Right ventricle myocardium inferior (tissue), 1 donor: ENCODE measurements around the gene MNAT1. TPM values are rescaled to one million over a fixed set of nuclear protein-coding genes. Genes with fewer than 3 reads are reported as not detected.
A peak's percentile ranks its signal among the peaks of the same experiment; 100 is the strongest.
"Not testable (repeated sequence)": the region's sequence is repeated elsewhere in the genome, so short reads cannot be mapped to it uniquely, and the experiment has no call there.

Experiments
- ATAC-seq: fragments of 200-7000 bp; cut with Tn5 transposase; one replicate; pipeline ENCODE4 v1.9.1; 2020; ENCODE audit warnings: mild to moderate bottlenecking, moderate library complexity
- DNase-seq: peaks from one replicate; pipeline ENCODE4 v3.0.0; 2021; ENCODE audit errors: missing footprints
- intact Hi-C: fragments of 100-400 bp; cut with DNase I; formaldehyde crosslinking; loops from one replicate; pipeline ENCODE4 v1.11.0; 2022
- total RNA-seq: library from RNA; stranded (reverse); fragmentation: NEBNext Ultra II Directional; extraction: Animal tissue kit (Norgen Biotek cat#: 25700); gene quantifications from one replicate; pipeline ENCODE4 v1.2.1, GENCODE V29; 2021
- donor health status: DM: no; HTN: yes; CAD: no; lungs with severe emphysema.

Gene MNAT1
- total RNA-seq, 1 donor from 2014 or later, result 25.7 TPM

DNA sequence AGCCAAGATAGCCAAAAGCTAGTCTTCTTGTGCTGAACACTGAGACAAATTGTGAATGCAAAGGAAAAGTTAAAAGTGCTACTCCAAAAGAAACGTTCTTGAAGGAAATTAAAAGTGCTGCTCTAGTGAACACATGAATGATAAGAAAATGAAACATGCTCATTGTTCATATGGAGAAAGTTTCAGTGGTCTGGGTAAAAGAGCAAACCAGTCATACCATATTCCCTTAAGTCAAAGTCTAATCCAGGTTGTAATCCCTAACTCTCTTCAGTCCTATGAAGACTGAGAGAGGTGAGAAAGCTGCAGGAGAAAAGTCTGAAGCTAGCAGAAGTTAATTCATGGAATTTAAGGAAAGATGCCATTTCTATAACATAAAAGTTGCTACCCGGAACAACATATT lies 121.5 kb downstream of the MNAT1 start:
- intact Hi-C loops, result loop anchor here (10.0 kb wide), 1 partner anchor 101 kb away; no protein-coding TSS in a partner anchor
- DNase-seq (no peak), ATAC-seq (no peak)

DNA sequence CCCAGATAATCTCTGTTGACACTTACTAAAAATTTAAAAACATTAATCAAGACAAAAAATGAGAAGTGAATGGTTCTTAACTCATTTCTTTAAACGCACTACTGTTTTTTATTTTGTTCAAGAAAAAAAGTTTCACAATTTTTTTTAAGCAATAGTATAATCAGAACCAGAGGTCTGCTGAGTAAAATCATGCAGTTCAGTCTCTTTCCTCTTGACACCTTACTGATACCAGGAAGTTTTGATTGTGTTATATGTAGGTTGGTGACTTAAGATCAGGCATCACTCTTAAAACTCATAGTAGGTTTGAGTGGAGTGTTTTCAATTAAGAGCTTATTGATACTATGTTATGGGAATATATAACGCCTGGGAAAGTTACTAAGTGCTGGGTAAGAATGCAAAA lies 125.0 kb downstream of the MNAT1 start:
- ATAC-seq (no peak), DNase-seq (no peak)
- intact Hi-C loops, result loop anchor here (10.0 kb wide), 1 partner anchor 105 kb away; no protein-coding TSS in a partner anchor

DNA sequence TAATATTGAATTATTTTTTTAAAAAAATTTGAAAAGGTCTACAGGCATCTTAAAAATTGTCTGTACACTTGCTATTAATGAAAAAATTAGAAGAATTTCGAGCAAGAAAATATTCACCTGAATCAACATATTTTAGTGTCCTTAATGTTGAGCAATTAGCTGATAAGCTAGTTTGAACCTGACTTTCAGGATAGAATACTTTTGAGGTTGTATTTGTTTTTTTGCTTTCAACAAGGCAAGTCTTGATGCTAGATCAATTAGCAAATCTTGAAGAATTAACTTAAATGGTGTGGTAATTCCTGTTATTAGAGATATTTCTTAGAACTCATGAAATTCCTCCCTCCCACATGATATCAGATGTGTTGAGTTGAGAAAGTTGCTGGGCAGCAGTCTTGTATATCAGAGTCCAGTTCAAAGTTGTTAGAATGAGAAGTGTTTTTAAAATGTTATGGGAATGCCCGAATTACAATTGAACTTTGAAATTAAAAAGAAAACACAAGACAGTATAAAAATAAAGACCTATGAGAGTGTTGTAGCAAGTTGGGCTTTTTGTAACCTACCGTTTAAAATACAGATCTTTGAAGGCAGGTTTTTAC lies 127.1 kb downstream of the MNAT1 start:
- intact Hi-C loops, result no loop called here
- DNase-seq (no peak), ATAC-seq (peak; percentile 26)

DNA sequence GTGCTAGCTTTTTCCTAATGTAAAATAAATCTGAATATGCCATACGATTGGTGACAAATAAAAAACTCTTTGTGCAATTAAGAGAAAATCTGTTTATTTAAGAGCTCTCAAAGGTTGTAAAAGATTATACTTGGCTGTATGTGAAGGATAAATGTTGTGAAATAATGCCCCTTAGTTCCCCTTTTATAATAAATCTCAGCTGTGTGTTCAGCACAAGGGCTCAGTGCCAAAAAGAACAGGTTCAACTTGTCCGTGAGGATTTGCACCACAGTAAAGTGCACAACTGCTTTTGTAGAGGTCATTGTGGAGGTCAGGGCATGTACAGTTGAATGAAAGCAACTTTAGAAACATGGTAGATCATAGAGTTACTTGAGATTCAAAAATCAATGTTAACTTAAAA lies 127.7 kb downstream of the MNAT1 start:
- ATAC-seq (peak; percentile 95), DNase-seq (no peak)
- intact Hi-C loops, result no loop called here

DNA sequence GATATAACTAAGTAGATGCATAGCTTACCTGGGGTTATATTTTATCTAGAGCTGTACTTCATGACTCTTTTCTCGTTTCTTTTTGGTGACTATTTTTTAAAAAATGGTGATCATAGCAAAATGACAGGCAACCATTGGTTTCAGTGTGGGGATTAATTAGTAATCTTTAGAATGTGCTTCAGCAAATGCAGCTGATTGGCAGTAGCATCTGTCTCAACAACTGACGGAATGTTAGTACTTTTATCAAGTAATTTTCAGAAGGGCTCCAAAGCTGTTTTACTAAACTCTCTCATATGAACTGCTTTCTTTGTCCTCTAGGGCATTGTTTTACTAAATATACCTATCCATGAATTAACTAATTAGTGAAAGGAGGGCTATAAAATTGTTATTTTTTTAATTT lies 128.7 kb downstream of the MNAT1 start:
- DNase-seq (no peak), ATAC-seq (no peak)
- intact Hi-C loops, result no loop called here

DNA sequence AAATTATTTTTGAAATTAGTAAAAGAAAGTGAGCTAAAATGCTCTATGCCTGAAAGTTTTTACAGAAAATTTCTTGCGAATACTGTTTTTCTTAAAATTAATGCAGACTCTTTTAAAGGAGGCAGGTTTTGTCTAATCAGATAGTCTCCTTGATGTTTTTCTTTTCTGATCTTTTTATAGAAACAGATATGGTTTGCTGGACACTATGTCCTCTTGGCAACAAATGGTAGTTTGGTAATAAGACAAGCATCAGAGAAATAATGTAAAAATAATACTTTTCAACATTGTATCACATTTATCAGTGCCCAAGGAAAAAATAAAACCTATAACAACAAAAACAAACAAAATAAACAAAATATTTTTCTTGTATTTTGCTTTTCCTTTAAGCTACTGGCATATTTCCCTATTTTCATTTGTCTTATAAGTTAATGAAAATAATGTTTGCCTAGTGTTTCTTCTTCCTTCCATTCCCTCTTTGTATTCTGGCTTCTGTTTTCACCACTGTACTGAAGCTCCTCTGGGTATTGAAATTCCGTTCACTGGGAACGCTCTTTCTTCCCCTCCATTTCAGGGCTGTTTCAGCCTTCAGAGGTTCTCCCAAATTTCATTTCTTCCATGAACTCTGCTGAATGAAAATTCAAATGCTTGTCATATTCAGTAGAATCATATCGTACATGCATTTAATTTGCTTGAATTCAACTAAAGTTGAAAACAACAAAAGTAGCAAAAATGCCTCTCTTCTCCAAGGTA lies 131.0 kb downstream of the MNAT1 start:
- DNase-seq, result no peak
- ATAC-seq, result no peak
- intact Hi-C loops, result no loop called here

DNA sequence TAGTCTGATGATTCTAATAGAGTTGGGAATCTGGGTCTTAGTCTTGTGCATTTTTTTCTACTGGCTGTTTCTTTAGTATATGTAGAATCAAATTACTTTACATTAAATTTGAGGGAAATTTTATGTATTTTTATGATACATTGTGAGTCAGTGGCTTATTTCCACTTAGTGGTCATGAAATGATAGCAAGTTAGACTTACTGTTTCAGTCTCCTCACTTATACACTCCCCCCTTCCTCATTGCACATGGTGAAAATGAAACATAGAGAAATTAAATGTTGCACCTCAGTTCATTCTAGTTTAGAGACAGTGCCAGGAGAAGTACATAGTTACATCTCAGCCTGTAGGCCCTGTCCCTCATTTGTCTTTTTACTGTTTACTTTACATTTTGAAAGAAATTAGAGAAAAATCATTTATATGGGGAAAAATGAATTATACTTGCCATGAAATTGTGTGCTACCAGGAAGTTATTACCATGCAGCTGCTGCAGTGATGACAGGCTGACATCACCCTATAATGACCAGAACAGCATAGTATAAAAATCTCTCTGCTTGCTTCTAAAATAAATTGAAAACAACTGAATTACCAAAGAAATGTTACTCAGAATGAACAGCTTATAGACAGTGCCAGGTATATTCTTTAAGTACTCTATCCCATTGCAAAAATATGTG lies 133.1 kb downstream of the MNAT1 start:
- no peak for ATAC-seq
- DNase-seq, result no peak
- intact Hi-C loops, result no loop called here

DNA sequence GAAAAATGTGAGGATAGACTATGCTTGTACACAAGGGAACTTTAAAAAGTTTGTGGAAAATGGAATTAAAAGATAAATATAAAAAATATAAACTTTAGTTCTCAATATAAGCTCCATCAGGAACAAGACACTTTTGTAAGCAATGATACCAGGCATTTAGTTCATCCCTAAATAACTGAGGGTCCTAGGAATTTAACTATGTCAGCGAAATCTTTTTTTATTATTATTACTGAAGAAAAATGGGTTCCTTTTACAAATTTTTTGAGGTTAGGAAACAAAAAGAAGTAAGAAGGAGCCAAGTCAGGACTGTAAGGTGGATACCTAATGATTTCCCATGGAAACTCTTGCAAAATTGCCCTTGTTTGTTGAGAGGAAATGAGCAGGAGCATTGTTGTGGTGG lies 143.6 kb downstream of the MNAT1 start:
- ATAC-seq, result no peak
- DNase-seq, result no peak
- intact Hi-C loops, result no loop called here

DNA sequence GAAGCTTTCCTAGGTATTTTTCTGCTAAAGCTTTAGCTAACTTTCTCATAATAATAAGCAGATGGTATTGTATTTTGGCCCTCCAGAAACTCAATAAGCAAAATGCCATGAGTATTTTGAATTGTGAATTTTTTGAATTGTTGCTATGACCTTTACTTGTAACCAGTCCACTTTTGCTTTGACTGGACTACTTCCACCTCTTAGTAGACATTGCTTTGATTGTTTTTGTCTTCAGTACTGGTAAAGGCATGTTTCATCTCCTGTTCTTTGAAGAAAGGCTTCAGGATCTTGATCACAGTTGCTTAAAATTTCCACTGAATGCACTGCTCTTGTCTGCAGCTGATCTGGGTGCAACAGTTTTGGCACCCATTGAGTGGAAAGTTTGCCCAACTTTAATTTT lies 144.0 kb downstream of the MNAT1 start:
- intact Hi-C loops, result no loop called here
- ATAC-seq, result no peak
- DNase-seq, result no peak

DNA sequence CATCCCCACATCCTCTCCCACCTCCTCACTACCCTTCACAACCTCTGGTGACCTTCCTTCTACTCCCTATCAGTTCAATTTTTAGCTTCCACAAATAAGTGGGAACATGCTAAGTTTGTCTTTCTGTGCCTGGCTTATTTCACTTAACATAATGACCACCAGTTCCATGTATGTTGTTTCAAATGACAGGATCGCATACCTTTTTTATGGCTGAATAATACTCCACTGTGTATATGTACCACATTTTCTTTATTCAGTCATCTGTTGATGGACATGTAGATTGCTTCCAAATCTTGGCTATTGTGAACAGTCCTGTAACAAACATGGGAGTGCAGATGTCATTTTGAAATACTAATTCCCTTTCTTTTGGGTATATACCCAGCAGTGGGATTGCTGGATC lies 147.7 kb downstream of the MNAT1 start:
- no peak for DNase-seq
- intact Hi-C loops, result no loop called here
- no peak for ATAC-seq

DNA sequence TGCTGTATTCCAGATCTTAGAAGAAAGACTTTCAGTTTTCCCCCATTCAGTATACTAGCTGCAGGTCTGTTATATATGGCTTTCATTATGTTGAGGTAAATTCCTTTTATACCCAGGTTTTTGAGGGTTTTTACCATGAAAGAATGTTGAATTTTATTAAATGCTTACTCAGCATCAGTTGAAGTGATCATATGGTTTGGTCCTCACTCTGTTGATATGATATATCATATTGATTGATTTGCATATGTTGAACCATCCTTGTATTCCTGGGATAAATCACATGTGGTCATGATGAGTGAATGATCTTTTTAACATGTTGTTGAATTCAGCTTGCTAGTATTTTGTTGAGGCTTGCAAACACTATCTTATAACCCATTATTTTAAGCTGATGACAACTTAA lies 149.6 kb downstream of the MNAT1 start:
- ATAC-seq (no peak), DNase-seq (no peak)
- intact Hi-C loops, result no loop called here

DNA sequence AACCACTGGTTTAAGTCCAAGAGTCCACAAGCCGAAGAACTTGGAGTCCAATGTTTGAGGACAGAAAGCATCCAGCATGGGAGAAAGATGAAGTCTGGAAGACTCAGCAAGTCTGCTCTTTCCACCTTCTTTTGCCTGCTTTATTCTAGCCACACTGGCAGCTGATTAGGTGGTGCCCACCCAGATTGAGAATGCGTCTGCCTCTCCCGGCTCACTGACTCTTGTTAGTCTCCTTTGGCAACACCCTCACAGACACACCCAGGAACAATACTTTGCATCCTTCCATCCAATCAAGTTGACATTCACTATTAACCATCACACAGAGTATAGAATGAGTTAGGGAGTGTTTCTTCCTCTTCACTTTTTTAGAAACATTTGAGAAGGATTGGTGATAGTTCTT lies 156.1 kb downstream of the MNAT1 start:
- DNase-seq, ATAC-seq, intact Hi-C loops: not testable (repeated sequence)

DNA sequence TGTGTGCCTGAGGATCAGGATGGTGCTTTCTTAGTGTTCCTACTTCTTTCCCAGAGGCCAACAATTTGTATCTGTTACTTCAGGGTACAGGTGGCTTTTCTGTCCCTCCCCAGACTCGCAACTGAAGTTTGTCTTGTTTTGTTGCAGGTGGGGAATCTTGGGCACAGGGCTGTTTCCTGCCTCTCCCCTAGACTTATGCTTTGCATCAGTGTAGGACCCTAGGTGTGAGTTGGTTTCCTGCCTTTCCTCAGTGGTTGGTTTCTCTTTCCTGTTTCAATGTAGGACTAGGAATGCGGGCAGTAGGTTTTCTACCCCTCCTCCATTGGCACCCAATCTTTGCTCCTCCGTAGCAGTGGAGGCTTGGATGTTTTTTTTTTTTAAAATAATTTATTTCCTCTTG lies 159.3 kb downstream of the MNAT1 start:
- intact Hi-C loops, result no loop called here
- ATAC-seq (no peak), DNase-seq (no peak)

DNA sequence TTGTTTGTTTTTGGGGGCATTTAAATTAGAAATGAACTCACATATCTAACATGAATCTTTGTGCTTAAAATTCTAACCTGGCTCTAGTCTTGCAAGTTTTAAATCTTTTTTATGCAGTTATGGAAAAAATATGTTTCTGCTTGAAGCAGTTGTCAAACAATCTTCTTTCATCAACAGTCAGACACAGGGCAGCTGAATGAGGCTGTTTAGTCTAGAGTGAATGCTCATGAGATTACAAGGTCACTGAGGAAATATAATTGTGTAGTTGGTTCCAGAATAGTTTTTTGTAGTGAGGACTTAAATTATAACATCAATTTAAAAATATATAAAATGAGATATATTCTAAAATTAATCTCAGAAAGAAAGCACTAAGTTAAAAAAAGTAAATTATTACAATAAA lies 169.8 kb downstream of the MNAT1 start:
- intact Hi-C loops, result no loop called here
- DNase-seq, result no peak
- ATAC-seq, result no peak

DNA sequence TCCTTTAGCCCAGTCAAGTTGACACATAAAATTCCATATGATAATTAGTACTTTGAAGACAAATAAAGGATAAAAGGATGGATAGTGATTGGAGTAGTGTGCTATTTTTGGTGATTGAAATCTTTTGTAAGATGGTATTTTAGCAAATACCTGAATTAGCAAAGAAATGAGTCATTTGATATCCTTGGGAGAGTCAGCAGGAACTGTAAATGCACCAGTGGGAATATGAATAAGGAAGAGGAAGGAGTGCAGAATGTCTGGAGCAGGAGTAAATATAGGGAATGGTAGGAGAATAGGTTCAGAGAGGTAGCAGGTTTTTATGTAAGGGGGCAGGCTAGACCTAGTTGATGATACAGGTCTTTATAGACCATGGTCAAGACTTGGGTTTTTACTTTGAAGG lies 171.4 kb downstream of the MNAT1 start:
- ATAC-seq (no peak), DNase-seq (no peak)
- intact Hi-C loops, result no loop called here

DNA sequence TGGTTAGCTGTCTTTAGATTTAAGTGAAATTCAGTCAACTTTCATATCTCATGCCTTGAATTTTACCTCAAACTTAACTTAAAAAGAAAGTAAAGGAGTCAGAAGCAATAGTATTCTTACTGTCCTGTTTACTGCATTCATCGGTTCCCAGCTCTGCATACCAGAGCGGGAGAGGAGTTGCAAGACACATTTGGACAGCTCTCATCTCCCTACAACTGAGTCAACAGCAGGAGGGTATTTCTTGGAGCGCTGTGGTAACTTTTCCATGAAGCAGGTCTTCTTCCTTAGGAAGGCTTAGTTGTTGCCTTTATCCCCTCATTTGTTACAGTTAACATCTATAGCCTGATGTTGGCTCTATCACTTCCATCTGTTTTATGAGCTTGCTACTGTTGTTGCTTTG lies 181.2 kb downstream of the MNAT1 start:
- no peak for ATAC-seq
- no peak for DNase-seq
- intact Hi-C loops, result no loop called here

DNA sequence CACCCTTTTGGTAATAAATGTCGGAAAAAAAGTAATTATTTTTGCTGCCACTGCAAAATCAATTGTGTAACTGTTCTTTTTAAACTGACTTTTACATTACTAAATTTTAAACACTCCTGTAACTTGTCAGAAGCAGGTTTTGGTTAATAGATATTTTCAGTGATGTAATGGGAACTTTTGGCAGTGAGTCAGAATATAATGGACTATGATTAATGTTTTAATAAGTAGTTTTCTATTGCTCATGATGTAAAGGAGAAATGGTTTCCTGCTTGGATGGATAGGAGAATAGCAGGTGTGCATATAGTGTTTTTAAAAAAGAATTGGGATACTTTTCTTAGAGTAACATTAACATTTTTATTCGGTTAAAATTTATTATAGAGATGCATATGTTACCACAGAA lies 187.5 kb downstream of the MNAT1 start:
- DNase-seq (no peak), ATAC-seq (no peak)
- intact Hi-C loops, result no loop called here

DNA sequence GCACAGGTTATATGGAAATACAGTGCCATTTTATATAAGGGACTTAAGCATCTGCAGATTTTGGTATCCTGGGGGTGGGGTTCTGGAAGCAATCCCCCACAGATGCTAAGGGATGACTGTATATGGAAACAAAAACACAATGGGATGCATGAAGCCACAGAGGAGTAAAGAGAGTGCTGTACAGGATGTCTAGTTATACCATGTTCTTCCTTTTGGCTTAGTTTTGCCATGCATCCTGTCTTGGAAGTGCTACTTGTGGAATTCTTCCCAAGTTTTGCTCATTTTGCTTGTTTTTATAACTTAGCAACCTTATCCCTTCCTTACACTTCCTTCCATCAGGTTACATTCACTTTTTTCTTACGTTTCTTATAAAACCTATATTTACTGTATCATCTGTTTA lies 190.7 kb downstream of the MNAT1 start:
- no peak for ATAC-seq
- intact Hi-C loops, result no loop called here
- DNase-seq, result no peak

DNA sequence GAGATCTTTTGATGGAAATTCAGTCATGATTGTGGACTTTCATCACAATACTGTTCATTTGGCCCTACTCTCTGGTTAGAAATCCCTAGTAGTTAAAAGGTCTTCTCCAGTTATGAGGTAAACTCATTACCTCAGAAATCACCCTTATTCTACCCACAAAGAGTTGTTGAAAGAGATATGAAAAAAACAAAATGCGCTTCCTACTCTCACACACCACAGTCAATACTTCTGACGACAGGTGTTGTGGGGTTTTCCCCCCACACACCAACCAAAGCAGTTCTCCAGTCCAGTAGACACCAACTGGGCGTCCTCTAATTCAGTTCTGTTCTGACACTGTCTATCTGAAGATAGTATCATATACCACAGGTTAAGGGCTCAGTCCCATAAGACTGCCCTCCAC lies 191.4 kb downstream of the MNAT1 start:
- no peak for DNase-seq
- intact Hi-C loops, result no loop called here
- no peak for ATAC-seq

DNA sequence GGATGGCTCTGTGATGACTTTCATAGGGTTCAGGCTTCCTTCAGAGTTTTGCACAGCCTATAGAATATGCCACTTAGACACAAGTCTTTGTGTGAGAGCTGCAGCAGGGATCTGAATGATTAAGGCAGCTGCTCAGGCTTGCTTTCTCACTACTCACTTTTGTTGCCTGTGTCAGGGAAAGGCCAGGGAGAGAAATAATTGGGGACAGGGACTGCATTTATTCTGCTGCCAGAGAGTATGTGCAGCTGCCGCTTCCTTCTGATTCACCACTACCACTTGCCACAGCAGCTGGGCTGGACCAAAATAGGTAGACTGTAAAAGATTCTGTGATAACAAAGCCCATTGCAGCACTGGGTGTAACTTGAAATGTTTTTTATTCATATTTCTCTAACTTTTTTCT lies 196.7 kb downstream of the MNAT1 start:
- ATAC-seq (no peak), DNase-seq (no peak)
- intact Hi-C loops, result no loop called here
